GM18498 (cell line): ENCODE data around the gene GARIN5A.
A peak's percentile ranks its signal among the peaks of the same experiment; 100 is the strongest.

Experiments
- ATAC-seq: cut with Tn5 transposase; IDR thresholded peaks from one replicate; pipeline ENCODE4 v1.9.1; 2021; ENCODE audit warnings: mild to moderate bottlenecking, moderate library complexity; ENCODE audit not compliant: unreplicated experiment

The GARIN5A gene

DNA sequence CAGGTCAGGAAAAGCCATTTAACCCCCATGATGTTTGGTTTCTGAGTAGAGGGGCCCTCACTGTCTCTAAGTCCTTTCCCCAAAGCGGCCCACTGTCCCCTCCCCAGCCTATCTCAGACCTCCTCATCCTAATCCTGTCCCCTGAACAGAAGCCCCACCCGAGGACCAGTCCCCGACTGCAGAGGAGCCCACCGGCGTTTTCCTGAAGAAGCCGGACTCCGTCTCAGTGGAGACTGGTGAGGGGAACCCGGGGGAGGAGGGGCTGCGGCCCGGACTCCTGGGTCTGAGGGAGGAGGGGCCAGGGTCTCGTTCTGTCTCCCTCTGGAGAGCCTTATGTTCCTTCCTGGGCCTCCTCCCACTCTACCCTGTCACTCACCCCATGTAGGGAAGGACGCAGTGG is 41.0 kb downstream of the GARIN5A start:
- ATAC-seq, result no peak

DNA sequence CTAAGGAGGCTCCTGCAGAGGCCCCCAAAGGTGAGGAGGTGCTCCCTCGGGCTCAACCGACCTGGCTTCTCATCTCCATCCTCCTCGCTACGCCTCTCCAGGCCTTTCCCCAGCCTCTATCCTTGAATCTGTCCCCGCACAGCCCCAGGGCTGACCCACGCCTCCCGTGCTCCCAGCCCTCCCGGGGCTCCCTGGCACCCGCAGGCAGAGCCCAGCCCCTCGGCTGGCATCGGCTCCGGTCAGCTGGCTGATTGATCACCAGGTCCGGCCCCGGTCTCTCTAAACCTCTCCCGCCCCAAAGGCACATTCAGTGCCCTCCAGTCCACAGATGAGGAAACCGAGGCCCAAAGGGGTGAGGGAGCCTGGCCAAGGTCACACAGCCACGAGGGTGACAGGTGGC is 41.4 kb downstream of the GARIN5A start:
- ATAC-seq, result no peak

DNA sequence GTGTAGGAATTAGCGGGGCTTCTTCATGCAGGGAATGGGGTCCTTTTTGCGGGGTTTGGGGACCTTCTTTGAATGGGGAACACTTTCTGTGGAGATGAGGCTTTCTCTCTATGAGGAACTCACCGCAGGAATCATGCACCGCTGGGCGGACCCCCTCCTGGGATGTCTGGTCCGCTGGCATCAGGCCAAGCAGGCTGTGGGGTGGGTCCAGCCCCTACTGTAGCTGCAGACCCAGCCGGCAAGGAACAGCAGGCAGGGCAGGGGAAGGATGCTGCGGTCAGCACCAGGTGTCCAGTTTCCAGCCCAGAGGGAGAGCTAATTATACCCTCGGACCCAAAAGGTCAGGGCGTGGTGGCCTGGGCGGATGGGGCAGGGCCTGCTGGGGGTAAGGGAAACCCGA is 42.1 kb downstream of the GARIN5A start:
- no peak for ATAC-seq

DNA sequence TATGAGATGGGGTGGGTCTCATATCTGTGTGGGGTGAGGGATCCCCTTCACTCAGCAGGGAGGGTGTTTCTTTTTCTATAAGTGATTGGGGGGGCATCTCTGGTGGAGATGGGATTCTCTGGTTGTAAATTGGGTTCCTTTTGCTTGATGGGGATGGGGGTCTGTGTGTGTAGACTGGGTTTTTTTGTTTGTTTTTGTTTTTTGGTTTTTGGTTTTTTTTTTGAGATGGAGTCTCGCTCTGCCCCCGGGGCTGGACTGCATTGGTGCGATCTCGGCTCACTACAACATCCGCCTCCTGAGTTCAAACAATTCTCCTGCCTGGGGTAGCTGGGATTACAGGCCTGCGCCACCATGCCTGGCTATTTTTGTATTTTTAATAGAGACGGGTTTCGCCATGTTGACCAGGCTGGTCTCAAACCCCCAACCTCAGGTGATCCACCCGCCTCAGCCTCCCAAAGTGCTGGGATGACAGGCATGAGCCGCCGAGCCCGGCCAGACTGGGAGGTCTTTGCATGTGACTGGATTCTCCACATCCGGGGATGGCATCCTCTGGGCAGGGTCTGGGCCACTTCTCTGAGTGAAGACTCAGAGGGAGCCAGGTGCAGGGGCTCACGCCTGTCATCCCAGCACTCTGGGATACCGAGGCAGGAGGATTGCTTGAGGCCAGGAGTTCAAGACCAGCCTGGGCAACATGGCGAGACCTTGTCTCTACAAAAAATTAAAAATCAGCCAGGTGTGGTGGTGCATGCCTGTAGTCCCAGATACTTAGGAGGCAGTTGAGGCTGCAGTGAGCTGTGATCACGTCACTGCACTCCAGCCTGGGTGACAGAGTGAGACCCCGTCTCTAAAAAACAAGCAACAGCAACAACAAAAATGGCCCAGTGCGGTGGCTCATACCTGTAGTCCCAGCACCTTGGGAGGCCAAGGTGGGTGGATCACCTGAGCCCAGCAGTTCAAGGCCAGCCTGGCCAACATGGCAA is 43.2 kb downstream of the GARIN5A start:
- ATAC-seq, result no peak

DNA sequence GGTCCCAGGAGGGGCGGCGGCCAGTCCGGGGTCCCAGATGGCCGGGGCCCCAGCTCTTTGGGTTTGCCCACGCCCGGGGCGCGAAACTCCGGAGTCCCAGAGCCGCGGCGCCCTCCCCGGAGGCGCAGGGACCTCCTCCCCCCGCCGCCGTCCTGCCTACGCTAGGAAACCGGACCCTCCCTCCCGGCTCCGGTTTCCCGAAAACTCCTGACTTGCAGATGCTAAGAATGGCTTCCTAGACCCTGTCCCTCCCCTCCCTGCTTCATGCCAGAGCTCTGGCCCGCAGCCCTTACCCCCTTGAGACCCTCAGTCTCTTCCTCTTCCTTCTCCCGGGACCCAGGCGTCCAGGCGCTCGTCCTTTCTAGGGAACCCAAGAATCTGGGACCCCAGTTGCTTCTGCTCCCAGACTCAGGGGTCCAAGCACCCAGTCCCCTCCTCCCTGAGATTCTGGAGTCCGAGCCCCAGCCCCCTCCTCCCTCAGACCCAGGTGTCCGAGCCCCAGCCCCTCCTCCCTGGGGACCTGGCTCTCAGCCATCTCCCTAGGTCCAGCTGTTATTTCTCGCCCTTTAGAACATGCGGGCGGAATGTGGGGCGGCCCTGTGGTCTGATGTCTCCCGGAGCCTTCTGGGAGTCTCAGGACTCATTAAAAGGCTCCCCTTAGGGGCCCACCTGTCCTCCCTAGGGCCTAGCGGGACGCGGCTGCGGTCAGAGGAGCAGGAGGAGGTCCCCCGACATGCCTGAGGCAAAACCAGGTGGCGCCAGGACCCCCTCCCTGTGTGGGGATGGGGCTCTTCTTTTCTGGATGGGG is 44.2 kb downstream of the GARIN5A start, which contains the start of gene MYBPC2:
Gene MYBPC2, plus strand, starts transcription at position 672 of the 808 bp plus-strand sequence. Its CDS starts 62 bp downstream, at position 734.
- ATAC-seq, result no peak

DNA sequence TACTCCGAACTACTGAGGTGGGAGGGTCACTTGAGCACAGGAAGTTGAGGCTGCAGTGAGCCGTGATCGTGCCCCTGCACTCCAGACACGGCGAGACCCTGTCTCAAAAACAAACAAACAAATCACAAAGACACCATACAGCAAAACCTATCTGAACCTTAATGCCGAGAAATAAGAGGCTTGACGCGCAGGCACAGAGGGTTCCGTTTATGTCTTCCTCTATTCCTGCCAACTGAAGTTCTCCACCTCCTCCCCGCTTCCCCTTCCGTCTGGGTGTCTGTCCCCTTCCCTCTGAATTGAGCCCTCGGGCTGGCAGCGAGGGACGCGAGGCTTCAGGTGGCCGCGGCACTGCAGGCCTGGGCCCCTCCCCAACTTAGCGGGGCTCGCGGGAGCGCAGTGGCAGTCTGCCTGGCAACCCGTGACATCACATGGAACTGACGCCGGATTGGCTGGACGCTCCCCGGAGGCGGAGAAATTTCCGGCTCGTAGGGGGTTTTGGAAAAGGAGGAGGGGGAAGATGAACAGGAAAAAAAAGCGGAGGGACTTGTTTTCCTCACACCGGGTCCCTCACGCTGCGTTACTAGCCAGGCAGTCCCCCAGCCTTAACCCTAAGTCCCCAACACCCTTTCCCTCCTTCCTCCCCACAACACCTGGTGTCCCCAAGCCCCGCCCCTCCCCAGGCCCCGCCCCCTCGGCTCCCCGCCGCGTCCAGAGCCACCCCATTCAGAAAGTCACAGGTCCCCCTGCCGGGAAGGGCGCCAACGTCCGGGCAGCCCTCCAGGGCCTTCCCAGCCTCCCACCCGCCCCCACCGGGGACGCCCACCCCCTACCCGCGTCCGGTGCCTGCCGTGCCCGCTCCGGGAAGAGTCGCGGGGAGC is 45.1 kb downstream of the GARIN5A start:
- peak; percentile 89 for ATAC-seq

DNA sequence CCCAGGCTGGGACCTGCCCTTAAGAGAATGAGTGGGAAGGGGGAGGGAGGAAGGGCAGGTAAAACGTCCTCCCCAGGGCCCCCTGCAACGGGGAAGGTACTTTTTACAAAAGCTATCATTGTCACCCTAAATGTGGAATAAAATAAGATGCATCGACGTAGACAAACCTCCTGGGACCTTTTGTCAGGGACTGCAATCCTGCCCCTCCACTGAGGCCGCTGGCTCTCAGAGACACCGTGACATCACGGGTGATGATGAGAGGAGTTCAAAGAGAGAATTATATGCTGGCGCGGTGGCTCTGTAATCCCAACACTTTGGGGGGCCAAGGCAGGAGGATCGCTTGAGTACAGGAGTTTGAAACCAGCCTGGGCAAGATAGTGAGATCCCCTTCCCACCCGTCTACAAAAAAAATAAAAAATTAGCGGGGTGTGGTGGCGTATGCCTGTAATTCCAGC is 45.7 kb downstream of the GARIN5A start:
- no peak for ATAC-seq

DNA sequence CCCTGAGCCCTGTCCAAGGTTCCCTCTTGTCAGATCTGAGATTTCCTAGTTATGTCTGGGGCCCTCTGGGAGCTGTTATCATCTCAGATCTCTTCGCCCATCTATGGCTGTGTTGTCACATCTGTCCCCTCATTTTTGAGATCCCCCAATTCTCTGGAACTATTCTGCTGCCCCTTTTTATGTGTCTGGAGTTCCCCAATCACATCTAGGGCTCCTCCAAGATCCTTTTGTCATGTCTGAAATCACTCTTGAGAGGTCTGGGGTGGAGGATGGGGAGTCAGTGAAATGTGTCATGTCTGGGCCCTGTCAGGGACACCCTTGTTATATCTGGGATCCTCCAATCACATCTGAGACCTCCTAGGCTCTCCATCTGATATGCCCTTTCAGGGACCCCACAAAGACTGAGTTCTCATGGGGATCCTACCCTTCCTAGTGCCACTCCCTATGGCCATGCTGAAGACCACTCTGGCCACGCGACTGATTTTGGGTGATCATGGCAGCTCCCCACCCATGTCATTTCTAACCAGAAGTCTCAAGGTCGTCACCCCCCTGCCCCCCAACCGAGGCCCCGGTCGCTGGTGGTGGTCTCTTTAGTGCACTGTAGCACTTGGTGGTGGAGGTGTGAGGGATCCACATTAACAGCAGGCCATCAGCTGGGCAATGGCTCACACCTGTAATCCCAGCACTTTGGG is 47.7 kb downstream of the GARIN5A start:
- ATAC-seq, result no peak

DNA sequence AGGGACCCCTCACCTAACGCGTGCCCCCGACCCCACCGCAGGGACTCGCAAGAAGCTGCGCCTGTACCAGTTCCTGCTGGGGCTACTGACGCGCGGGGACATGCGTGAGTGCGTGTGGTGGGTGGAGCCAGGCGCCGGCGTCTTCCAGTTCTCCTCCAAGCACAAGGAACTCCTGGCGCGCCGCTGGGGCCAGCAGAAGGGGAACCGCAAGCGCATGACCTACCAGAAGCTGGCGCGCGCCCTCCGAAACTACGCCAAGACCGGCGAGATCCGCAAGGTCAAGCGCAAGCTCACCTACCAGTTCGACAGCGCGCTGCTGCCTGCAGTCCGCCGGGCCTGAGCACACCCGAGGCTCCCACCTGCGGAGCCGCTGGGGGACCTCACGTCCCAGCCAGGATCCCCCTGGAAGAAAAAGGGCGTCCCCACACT is 48.6 kb downstream of the GARIN5A start:
- no peak for ATAC-seq

DNA sequence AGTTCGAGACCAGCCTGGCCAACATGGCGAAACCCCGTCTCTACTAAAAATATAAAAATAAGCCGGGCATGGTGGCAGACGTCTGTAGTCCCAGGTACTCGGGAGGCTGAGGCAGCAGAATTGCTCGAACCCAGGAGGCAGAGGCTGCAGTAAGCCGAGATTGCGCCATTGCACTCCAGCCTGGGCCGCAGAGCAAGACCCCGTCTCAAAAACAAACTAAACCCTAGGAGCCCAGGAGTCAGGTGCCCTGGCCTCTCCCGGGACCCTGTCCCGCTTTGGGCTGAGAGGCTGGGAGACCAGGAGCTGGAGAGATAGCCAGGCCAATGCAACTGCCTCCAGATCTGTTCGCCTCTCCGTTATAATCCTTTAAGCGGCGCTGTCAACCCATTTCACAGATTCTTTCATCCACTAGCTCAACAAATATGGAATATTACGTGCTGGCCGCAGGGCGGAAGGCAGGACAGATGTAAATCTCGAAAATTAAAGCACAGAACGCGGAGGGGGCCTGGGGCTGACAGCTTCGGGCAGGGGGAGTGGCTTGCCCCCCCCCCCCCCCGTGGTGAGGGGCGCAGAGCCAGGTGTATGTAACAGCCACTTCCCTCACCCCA is 49.2 kb downstream of the GARIN5A start:
- no peak for ATAC-seq

DNA sequence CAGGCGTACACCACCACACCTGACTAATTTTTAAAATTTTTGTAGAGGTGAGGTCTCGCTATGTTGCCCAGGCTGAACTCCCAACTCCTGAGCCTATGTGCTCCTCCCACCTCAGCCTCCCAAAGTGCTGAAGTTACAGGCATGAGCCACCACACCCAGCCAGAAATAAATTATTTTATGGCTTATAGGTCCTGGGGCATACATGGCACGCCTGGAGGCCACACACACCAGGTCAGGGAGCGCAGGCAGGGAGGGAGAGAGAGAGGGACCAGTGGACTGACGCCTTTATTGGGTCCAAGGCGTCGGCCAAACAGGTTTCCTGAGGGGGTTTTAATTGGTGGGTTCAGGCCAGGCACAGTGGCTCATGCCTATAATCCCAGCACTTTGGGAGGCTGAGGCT is 51.1 kb downstream of the GARIN5A start:
- no peak for ATAC-seq

DNA sequence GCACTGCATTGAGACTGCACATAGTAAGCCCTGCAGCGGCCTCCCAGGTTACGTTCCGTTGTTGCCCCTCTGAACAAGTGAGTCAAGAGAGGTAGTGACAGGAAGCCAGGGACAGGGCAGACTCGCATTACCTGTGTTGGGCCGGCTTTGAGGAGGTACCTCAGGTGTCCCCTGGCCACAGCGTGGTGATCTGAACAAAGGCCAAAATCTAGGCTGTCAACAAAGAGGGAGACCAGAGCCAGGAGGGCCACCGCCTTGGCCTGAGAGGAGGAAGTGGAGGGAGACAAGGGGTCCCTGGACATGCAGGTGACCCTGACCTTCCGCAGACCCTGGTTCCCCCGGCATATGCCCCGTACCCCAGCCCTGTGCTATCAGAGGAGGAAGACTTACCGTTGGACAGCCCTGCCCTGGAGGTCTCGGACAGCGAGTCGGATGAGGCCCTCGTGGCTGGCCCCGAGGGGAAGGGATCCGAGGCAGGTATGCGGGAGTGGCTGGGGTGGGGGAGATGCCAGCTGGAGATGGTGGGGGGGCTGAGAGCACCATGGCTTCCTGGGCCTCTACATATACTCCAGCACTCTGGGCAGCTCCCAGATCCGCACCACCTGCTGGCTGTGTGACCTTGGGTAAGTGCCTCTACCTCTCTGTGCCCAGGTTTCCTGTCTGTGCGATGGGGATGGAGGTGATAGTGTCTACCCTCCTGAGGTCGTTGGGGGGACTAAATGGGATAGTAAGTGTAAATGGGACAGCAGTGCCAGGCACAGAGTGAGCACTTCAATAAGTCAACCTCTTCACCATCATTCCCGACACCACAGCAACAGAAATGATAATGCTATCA is 53.2 kb downstream of the GARIN5A start:
- no peak for ATAC-seq

DNA sequence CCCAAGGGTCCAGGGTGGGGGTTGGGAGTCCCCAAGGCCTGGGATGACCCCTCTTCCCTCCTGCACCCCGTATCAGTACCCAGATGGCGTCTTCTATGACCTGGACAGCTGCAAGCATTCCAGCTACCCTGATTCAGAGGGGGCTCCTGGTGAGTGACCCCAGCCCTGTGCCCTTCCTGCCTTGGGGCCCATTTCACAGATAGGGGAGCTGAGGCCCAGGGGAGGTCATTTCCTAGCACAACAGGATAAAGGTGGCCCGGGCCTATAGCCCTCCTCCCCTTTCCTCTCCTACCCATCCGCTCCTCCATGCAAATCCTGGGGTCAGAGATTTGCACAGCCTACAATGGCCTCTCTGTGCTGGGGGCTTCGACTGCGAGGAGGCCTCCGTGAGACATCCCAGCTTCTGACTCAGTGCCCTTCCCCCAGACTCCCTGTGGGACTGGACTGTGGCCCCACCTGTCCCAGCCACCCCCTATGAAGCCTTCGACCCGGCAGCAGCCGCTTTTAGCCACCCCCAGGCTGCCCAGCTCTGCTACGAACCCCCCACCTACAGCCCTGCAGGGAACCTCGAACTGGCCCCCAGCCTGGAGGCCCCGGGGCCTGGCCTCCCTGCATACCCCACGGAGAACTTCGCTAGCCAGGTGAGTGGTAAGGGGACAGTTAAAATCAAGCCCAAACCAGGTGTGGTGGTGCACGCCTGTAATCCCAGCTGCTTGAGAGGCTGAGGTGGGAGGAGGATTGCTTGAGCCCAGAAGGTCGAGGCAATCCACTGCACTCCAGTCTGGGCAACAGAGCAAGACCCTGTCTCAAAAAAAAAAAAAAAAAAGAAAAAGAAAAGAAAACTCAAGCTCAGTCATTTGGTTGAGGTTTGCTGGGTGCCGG is 54.0 kb downstream of the GARIN5A start:
- no peak for ATAC-seq

DNA sequence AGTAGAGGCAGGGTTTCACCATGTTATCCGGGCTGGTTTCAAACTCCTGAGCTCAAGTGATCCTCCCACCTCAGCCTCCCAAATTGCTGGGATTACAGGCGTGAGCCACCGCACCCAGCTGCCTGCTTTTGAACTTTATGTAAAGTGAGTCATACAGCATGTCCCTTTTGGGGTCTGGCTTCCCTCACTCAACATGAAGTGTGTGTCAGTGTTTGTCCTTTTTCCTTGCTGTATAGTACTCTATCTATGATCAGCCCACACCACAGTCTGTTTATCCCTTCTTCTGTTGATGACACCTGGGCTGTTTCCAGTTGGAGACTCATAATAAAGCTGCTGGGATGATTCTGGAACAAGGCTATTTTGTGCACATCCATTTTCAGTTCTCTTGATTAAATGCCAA is 55.8 kb downstream of the GARIN5A start:
- no peak for ATAC-seq

DNA sequence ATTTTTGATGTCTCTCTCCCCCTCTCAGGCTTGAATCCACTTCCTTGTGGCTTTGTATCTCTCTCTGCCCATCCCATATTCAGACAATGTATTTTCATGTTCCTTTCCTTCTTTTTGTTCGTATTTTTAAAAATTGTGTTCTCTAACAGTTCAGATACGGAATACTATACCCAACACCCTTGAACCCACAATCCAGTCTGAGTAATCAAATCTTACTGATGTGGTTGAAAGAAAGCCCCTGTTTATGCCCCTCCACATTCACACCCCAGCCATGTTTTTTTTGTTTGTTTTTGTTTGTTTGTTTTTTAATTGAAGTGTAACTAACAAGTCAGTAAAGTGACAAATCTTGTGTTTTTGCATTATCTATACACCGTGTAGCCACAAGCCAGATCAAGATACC is 56.5 kb downstream of the GARIN5A start:
- ATAC-seq, result no peak

DNA sequence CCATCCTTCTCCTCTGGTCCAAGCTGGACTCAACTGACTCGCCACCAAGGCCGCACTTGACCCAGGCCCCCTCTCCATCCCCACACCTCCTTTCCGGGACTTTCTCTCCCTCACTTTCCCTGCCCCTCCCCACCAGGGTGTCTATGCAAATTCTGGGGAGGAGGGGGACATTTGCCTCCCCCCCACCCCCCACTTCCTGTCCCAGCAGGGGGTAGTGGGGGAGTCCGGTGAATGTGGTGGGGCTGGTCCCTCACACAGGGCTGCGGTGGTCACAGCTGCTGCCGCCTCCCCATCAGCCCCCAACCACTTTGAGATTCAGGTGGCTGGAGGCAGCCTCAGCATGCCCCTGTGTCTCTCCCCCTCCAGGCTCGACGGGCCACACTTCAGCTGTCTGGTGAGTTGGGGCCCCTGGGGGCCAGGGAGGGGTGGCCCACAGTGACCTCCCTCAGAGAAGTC is 57.0 kb downstream of the GARIN5A start:
- ATAC-seq, result no peak

DNA sequence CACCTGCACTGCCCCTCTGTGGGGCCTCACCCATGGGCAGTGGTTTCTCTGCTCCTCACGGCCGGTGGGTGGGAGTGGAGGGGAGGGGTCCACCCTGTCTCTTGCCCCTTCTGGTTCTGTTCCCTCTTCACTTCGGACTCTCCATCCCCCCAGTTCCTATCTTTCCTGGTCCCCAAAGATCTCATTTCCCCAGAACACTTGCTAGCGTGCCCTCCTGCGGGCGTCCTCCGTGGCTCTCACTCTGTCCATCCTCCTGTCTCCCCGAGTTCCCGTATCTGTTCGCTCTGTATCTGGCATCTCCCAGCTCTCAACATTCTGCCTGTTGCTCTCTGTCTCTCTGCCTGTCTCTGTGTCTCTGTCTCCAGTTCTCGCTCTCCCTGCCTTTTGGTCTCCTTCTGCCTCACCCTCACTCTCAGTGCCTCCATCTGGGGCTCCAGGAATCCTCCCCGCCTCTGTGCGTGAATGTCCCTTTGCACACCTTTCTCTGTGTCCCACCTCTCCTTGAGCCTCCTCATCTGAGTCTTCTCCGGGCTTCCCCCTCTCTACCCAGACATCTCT is 57.5 kb downstream of the GARIN5A start:
- no peak for ATAC-seq
